H9 (cell line): Measurements from ENCODE around the gene UNC45A. TPM values are rescaled to one million over a fixed set of nuclear protein-coding genes. Genes with fewer than 3 reads are reported as not detected.

ENCODE experiments used
- DNase-seq: peaks from one replicate; pipeline ENCODE4 v3.0.0-alpha.2; 2017
- H2AFZ ChIP-seq: one replicate; pipeline ENCODE4 v1.6.1; 2013; ENCODE audit warnings: mild to moderate bottlenecking, low read length, control low read depth, moderate library complexity
- H2AK5ac ChIP-seq: 2 replicates; pipeline ENCODE4 v1.6.1; 2013; ENCODE audit warnings: low read length, control low read depth, mixed read lengths; ENCODE audit not compliant: insufficient read length
- H2BK120ac ChIP-seq: one replicate; pipeline ENCODE4 v1.6.1; 2013; ENCODE audit warnings: low read depth, mild to moderate bottlenecking, low read length, control low read depth, inconsistent platforms; ENCODE audit not compliant: poor library complexity, severe bottlenecking
- H2BK12ac ChIP-seq: 2 replicates; pipeline ENCODE4 v1.6.1; 2013; ENCODE audit warnings: low read length, control low read depth, mixed read lengths, low read depth; ENCODE audit not compliant: insufficient read length
- H2BK15ac ChIP-seq: 2 replicates; pipeline ENCODE4 v1.6.1; 2013; ENCODE audit warnings: low read depth, low read length, control low read depth
- H2BK20ac ChIP-seq: one replicate; pipeline ENCODE4 v1.6.1; 2013; ENCODE audit warnings: low read depth, mild to moderate bottlenecking, low read length, control low read depth, inconsistent platforms; ENCODE audit not compliant: poor library complexity, severe bottlenecking
- H2BK5ac ChIP-seq: 2 replicates; pipeline ENCODE4 v1.6.1; 2013; ENCODE audit warnings: low read length, control low read depth, mixed read lengths; ENCODE audit not compliant: insufficient read length
- H3K14ac ChIP-seq: 2 replicates; pipeline ENCODE4 v1.6.1; 2013; ENCODE audit warnings: low read length, control low read depth; ENCODE audit not compliant: insufficient read depth
- H3K18ac ChIP-seq: 2 replicates; pipeline ENCODE4 v1.6.1; 2013; ENCODE audit warnings: low read depth, mild to moderate bottlenecking, mixed read lengths, low read length, control low read depth; ENCODE audit not compliant: insufficient read length
- H3K23ac ChIP-seq: 2 replicates; pipeline ENCODE4 v1.6.1; 2013; ENCODE audit warnings: low read length, control low read depth, mixed read lengths, low read depth; ENCODE audit not compliant: insufficient read length
- H3K23me2 ChIP-seq: 2 replicates; pipeline ENCODE4 v1.6.1; 2013; ENCODE audit warnings: low read depth, mild to moderate bottlenecking, mixed read lengths, low read length, control low read depth; ENCODE audit not compliant: insufficient read length, poor library complexity, severe bottlenecking
- H3K27ac ChIP-seq: 2 replicates; pipeline ENCODE4 v1.5.1; 2013; ENCODE audit warnings: low read length, control low read depth, mixed read lengths, low read depth; ENCODE audit not compliant: insufficient read length
- H3K27me3 ChIP-seq: 2 replicates; pipeline ENCODE4 v1.6.1; 2013; ENCODE audit warnings: low read length, control low read depth, inconsistent platforms; ENCODE audit not compliant: insufficient read depth
- H3K4ac ChIP-seq: 2 replicates; pipeline ENCODE4 v1.6.1; 2013; ENCODE audit warnings: low read depth, mild to moderate bottlenecking, control low read depth, inconsistent platforms, low read length, moderate library complexity
- H3K4me1 ChIP-seq: 2 replicates; pipeline ENCODE4 v1.6.1; 2013; ENCODE audit warnings: low read length, control low read depth, inconsistent platforms; ENCODE audit not compliant: insufficient read depth
- H3K4me2 ChIP-seq: 2 replicates; pipeline ENCODE4 v1.6.1; 2013; ENCODE audit warnings: low read length, control low read depth, mixed read lengths; ENCODE audit not compliant: insufficient read length, insufficient read depth
- H3K56ac ChIP-seq: 2 replicates; pipeline ENCODE4 v1.6.1; 2013; ENCODE audit warnings: low read depth, mild to moderate bottlenecking, mixed read lengths, low read length, control low read depth; ENCODE audit not compliant: insufficient read length
- H3K79me1 ChIP-seq: 2 replicates; pipeline ENCODE4 v1.6.1; 2013; ENCODE audit warnings: low read depth, mild to moderate bottlenecking, moderate library complexity, low read length, control low read depth, inconsistent platforms; ENCODE audit not compliant: insufficient read depth, poor library complexity, severe bottlenecking
- H3K79me2 ChIP-seq: 2 replicates; pipeline ENCODE4 v1.6.1; 2013; ENCODE audit warnings: low read length, control low read depth, inconsistent platforms; ENCODE audit not compliant: insufficient read depth
- H3K9ac ChIP-seq: 2 replicates; pipeline ENCODE4 v1.6.1; 2013; ENCODE audit warnings: low read length, control low read depth, mixed read lengths; ENCODE audit not compliant: insufficient read length; ENCODE audit errors: extremely low read depth
- H3K9me3 ChIP-seq: one replicate; pipeline ENCODE4 v1.6.1; 2013; ENCODE audit warnings: low read depth, low read length, inconsistent platforms; ENCODE audit not compliant: control insufficient read depth
- H3T11ph ChIP-seq: one replicate; pipeline ENCODE4 v1.6.1; 2013; ENCODE audit warnings: mild to moderate bottlenecking, low read length, control low read depth, inconsistent platforms
- H4K20me1 ChIP-seq: one replicate; pipeline ENCODE4 v1.6.1; 2013; ENCODE audit not compliant: control insufficient read depth, insufficient read length, insufficient read depth
- H4K5ac ChIP-seq: 2 replicates; pipeline ENCODE4 v1.6.1; 2013; ENCODE audit warnings: low read depth, mild to moderate bottlenecking, mixed read lengths, low read length, control low read depth; ENCODE audit not compliant: insufficient read length
- H4K8ac ChIP-seq: replicated peaks from 2 replicates; pipeline ENCODE4 v1.6.1; 2013; ENCODE audit warnings: low read length, control low read depth, mixed read lengths, low read depth; ENCODE audit not compliant: insufficient read length
- H4K91ac ChIP-seq: 2 replicates; pipeline ENCODE4 v1.6.1; 2013; ENCODE audit warnings: low read depth, mild to moderate bottlenecking, moderate library complexity, mixed read lengths, low read length, control low read depth; ENCODE audit not compliant: insufficient read length
- H3K27ac Mint-ChIP-seq, 3 experiments: 2 replicates in 2 of 3; 3 replicates in 1 of 3; pipeline ENCODE4 v1.8.0; 2020 to 2021; ENCODE audit warnings: mixed read lengths in 3 of 3, mild to moderate bottlenecking in 1 of 3, moderate library complexity in 1 of 3
- H3K27me3 Mint-ChIP-seq: 2 replicates; pipeline ENCODE4 v1.8.0; 2021; ENCODE audit warnings: low read depth, mild to moderate bottlenecking, moderate library complexity, mixed read lengths
- H3K36me3 Mint-ChIP-seq, 3 experiments: 2 replicates in 2 of 3; 3 replicates in 1 of 3; pipeline ENCODE4 v1.8.0; 2020 to 2021; ENCODE audit warnings: low read depth in 3 of 3, mixed read lengths in 3 of 3; ENCODE audit not compliant: insufficient read depth in 1 of 3
- H3K4me1 Mint-ChIP-seq, 2 experiments: 2 replicates each; pipeline ENCODE4 v1.8.0; 2020; ENCODE audit warnings: mixed read lengths in 2 of 2
- H3K4me3 Mint-ChIP-seq, 2 experiments: 2 replicates in 1 of 2; 3 replicates in 1 of 2; pipeline ENCODE4 v1.8.0; 2020 to 2021; ENCODE audit warnings: mild to moderate bottlenecking in 2 of 2, mixed read lengths in 2 of 2, moderate library complexity in 1 of 2
- H3K9me3 Mint-ChIP-seq, 2 experiments: 2 replicates in 1 of 2; 3 replicates in 1 of 2; pipeline ENCODE4 v1.8.0; 2020; ENCODE audit warnings: mild to moderate bottlenecking in 2 of 2, mixed read lengths in 2 of 2, moderate library complexity in 1 of 2
- WGBS: extraction: QIAGEN DNeasy Blood & Tissue Kit; methylation state at CpG from one replicate; pipeline ENCODE4 v1.1.7; 2013; ENCODE audit warnings: missing lambda C conversion rate, low lambda C conversion rate, mixed read lengths; ENCODE audit not compliant: insufficient read length; ENCODE audit errors: extremely low coverage; 5-methylcytosine and 5-hydroxymethylcytosine counted together
- total RNA-seq: library from RNA; stranded (reverse); gene quantifications from 2 replicates; pipeline ENCODE4 v1.2.1, GENCODE V29; 2021
- TF ChIP-seq, protein P1 (sequence below): fragments of 200-600 bp; sonication (generic); conservative IDR thresholded peaks from 3 replicates; pipeline ENCODE4 v1.8.0; 2021; ENCODE audit warnings: antibody characterized with exemption, mild to moderate bottlenecking

The UNC45A gene
- total RNA-seq, 1 experiment from 2014 or later, result 84.6 TPM

DNA sequence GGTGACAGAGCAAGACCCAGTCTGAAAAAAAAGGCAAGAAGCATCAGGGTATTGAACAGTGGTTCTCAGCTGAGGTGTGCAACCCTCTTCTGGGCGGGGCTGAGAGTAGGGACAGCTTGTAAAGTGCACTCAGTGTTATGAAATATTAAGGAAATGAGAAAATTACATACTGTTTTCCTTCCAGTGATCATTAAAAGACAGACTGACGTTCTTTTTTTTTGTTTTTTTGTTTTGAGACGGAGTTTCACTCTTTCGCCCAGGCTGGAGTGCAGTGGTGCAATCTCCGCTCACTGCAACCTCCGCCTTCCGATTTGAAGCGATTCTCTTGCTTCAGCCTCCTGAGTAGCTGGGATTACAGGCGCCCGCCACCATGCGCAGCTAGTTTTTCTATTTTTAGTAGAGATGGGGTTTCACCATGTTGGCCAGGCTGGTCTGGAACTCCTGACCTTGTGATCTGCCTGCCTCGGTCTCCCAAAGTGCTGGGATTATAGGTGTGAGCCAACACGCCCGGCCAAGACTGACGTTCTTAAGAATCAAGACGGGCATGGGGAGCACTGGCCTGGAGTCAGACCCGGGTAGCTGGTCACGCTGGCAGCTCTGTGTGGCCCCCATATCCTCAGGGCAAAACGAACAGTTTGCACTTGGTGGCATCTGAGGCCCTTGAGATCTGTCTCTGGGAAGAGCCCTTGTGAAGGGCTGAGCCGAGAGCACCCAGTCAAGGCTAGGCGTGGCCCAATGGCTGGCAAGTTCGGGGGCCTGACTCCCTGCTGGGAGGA, 20.6 kb upstream of the UNC45A start:
- Mint-ChIP-seq H3K36me3 (peaks cover 5 to 53% (median 14%) of the 10 kb centered on the region in 3 experiments; a peak in 5 of 7 replicates), H3K27ac (no peak overlapping the region; a peak in 1 of 7 replicates), H3K4me3 (no peak overlapping the region), H3K9me3 (no peaks in the 10 kb centered on the region), H3K27me3 (no peaks in the 10 kb centered on the region), H3K4me1 (peaks cover 3 to 8% of the 10 kb centered on the region in 2 experiments; a peak in 2 of 4 replicates)
- H4K91ac ChIP-seq, result no peak overlapping the region
- no peaks in the 10 kb centered on the region for H3K79me2 ChIP-seq
- H3K23me2 ChIP-seq, result no peaks in the 10 kb centered on the region
- TF ChIP-seq, protein P1, sequence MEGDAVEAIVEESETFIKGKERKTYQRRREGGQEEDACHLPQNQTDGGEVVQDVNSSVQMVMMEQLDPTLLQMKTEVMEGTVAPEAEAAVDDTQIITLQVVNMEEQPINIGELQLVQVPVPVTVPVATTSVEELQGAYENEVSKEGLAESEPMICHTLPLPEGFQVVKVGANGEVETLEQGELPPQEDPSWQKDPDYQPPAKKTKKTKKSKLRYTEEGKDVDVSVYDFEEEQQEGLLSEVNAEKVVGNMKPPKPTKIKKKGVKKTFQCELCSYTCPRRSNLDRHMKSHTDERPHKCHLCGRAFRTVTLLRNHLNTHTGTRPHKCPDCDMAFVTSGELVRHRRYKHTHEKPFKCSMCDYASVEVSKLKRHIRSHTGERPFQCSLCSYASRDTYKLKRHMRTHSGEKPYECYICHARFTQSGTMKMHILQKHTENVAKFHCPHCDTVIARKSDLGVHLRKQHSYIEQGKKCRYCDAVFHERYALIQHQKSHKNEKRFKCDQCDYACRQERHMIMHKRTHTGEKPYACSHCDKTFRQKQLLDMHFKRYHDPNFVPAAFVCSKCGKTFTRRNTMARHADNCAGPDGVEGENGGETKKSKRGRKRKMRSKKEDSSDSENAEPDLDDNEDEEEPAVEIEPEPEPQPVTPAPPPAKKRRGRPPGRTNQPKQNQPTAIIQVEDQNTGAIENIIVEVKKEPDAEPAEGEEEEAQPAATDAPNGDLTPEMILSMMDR, result no peak
- no peaks in the 10 kb centered on the region for H4K20me1 ChIP-seq
- no peaks in the 10 kb centered on the region for H3K9me3 ChIP-seq
- no peak overlapping the region for H2BK5ac ChIP-seq
- H2AK5ac ChIP-seq, result no peak overlapping the region
- H2AFZ ChIP-seq, result no peak overlapping the region
- H3K27me3 ChIP-seq, result no peaks in the 10 kb centered on the region
- H4K8ac ChIP-seq, result no peak overlapping the region
- no peak overlapping the region for H2BK12ac ChIP-seq
- H3K56ac ChIP-seq, result no peak overlapping the region
- DNase-seq, result no peak
- no peak overlapping the region for H2BK20ac ChIP-seq
- H3K4ac ChIP-seq, result no peak overlapping the region
- H3K23ac ChIP-seq, result no peak overlapping the region
- no peak overlapping the region for H2BK15ac ChIP-seq
- no peak overlapping the region for H4K5ac ChIP-seq
- no peaks in the 10 kb centered on the region for H3K79me1 ChIP-seq
- H3T11ph ChIP-seq, result no peak overlapping the region
- H3K27ac ChIP-seq, result no peak overlapping the region
- no CpG with 5 or more reads among the region's 22 CpGs for WGBS
- H3K9ac ChIP-seq, result no peak overlapping the region
- H3K18ac ChIP-seq, result no peak overlapping the region
- H3K14ac ChIP-seq, result no peak overlapping the region
- no peaks in the 10 kb centered on the region for H3K4me1 ChIP-seq
- H2BK120ac ChIP-seq, result no peak overlapping the region
- H3K4me2 ChIP-seq, result no peak overlapping the region
